Activated naive CD4-positive, alpha-beta T cell treated with anti-CD3 and anti-CD28 coated beads, Interleukin-2, amount 50 U/mL, for 16 hours (primary cell): ENCODE data around the gene ST8SIA2.

Source experiments
- DNase-seq: peaks from one replicate; pipeline ENCODE4 v3.0.0-alpha.2; 2020

ST8SIA2 gene

GRCh38 chr15:92393071-92393979, at the start of gene ST8SIA2:
TSS of gene ST8SIA2 (plus strand) at chr15:92393881. CDS start at chr15:92394065, 184 bp downstream.
- no peak for DNase-seq

- DNase-seq: no peak
Observed at GRCh38 chr15:92343924-92344643, 49.6 kb upstream of the ST8SIA2 start.

GRCh38 chr15:92346063-92346462, 47.6 kb upstream of the ST8SIA2 start:
- no peak for DNase-seq

- DNase-seq: no peak
Observed at GRCh38 chr15:92355307-92355706, 38.4 kb upstream of the ST8SIA2 start.

GRCh38 chr15:92361321-92362000, 32.2 kb upstream of the ST8SIA2 start:
- no peak for DNase-seq

GRCh38 chr15:92362001-92362350, 31.7 kb upstream of the ST8SIA2 start:
- no peak for DNase-seq

- DNase-seq: no peak
Observed at GRCh38 chr15:92365084-92365483, 28.6 kb upstream of the ST8SIA2 start.

- no peak for DNase-seq
Observed at GRCh38 chr15:92365906-92366305, 27.8 kb upstream of the ST8SIA2 start.

GRCh38 chr15:92366381-92366780, 27.3 kb upstream of the ST8SIA2 start:
- DNase-seq: no peak

- DNase-seq: no peak
Observed at GRCh38 chr15:92375057-92375456, 18.6 kb upstream of the ST8SIA2 start.

GRCh38 chr15:92376109-92376508, 17.6 kb upstream of the ST8SIA2 start:
- no peak for DNase-seq

GRCh38 chr15:92377083-92377789, 16.4 kb upstream of the ST8SIA2 start:
- DNase-seq: no peak

- DNase-seq: no peak
Observed at GRCh38 chr15:92383519-92384324, 10.0 kb upstream of the ST8SIA2 start.

- DNase-seq: no peak
Observed at GRCh38 chr15:92384381-92384780, 9.3 kb upstream of the ST8SIA2 start.

- no peak for DNase-seq
Observed at GRCh38 chr15:92385096-92385495, 8.6 kb upstream of the ST8SIA2 start.

GRCh38 chr15:92391640-92392039, 2.0 kb upstream of the ST8SIA2 start:
- no peak for DNase-seq

- DNase-seq: no peak
Observed at GRCh38 chr15:92392462-92392861, 1.2 kb upstream of the ST8SIA2 start.

- DNase-seq: no peak
Observed at GRCh38 chr15:92393980-92394308, 263 bp downstream of the ST8SIA2 start.

- no peak for DNase-seq
Observed at GRCh38 chr15:92394309-92395097, 822 bp downstream of the ST8SIA2 start.

- DNase-seq: no peak
Observed at GRCh38 chr15:92395098-92395635, 1.5 kb downstream of the ST8SIA2 start.
